Fibroblast of lung (primary cell): Measurements from ENCODE around the gene DCAF5. TPM values are rescaled to one million over a fixed set of nuclear protein-coding genes. Genes with fewer than 3 reads are reported as not detected.
A peak's percentile ranks its signal among the peaks of the same experiment; 100 is the strongest.

ENCODE experiments used
- DNase-seq, 2 donors: peaks; one replicate each; pipeline versions ENCODE4 v3.0.0 to v3.0.0-alpha.2; 2010; ENCODE audit warnings: low read depth in 2 of 2
- H2AFZ ChIP-seq: 2 replicates; pipeline ENCODE4 v1.5.1; 2012; ENCODE audit warnings: low read length, control low read depth, inconsistent platforms
- H3K27ac ChIP-seq: 2 replicates; pipeline ENCODE4 v1.5.1; 2011; ENCODE audit warnings: low read length, control low read depth; ENCODE audit not compliant: insufficient read depth
- H3K27me3 ChIP-seq: 2 replicates; pipeline ENCODE4 v1.5.1; 2011; ENCODE audit warnings: mild to moderate bottlenecking, low read length; ENCODE audit not compliant: control insufficient read depth, insufficient read depth
- H3K36me3 ChIP-seq: 2 replicates; pipeline ENCODE4 v1.5.1; 2011; ENCODE audit warnings: low read length; ENCODE audit not compliant: control insufficient read depth, insufficient read depth
- H3K4me1 ChIP-seq: 2 replicates; pipeline ENCODE4 v1.5.1; 2011; ENCODE audit warnings: low read length; ENCODE audit not compliant: control insufficient read depth, insufficient read depth; ENCODE audit errors: extremely low read depth
- H3K4me2 ChIP-seq: 2 replicates; pipeline ENCODE4 v1.5.1; 2011; ENCODE audit warnings: low read length, control low read depth; ENCODE audit not compliant: insufficient read depth; ENCODE audit errors: extremely low read depth
- H3K4me3 ChIP-seq, 4 experiments: fragments of 200-600 bp in 1 of 4; sonication (generic) in 1 of 4; replicated peaks in 1 of 4; 2 replicates each; pipeline ENCODE4 v1.5.1; 2011 to 2016; ENCODE audit warnings: low read length in 4 of 4, low read depth in 3 of 4, mild to moderate bottlenecking in 3 of 4, control low read depth in 2 of 4, inconsistent platforms in 1 of 4, mixed read lengths in 1 of 4; ENCODE audit not compliant: insufficient read depth in 1 of 4; ENCODE audit errors: control extremely low read depth in 1 of 4
- H3K79me2 ChIP-seq: 2 replicates; pipeline ENCODE4 v1.5.1; 2012; ENCODE audit warnings: mild to moderate bottlenecking, low read length, inconsistent platforms; ENCODE audit not compliant: control insufficient read depth, insufficient read depth
- H3K9ac ChIP-seq: 2 replicates; pipeline ENCODE4 v1.5.1; 2011; ENCODE audit warnings: mild to moderate bottlenecking, low read length, control low read depth; ENCODE audit not compliant: insufficient read depth
- H3K9me3 ChIP-seq: 2 replicates; pipeline ENCODE4 v1.5.1; 2012; ENCODE audit warnings: low read depth, low read length; ENCODE audit not compliant: control insufficient read depth, insufficient read depth
- H4K20me1 ChIP-seq: 2 replicates; pipeline ENCODE4 v1.5.1; 2011; ENCODE audit warnings: low read length; ENCODE audit not compliant: control insufficient read depth, insufficient read depth; ENCODE audit errors: extremely low read depth
- EZH2 ChIP-seq: IDR thresholded peaks from 2 replicates; pipeline ENCODE4 v1.5.1; 2012; ENCODE audit warnings: low read length, control low read depth, mild to moderate bottlenecking; ENCODE audit errors: missing control alignments
- polyA plus RNA-seq, 2 donors: library from polyadenylated mRNA; depleted of rRNA in 1 of 2; stranded (reverse) in 1 of 2; unstranded in 1 of 2; fragments of >200 nt; gene quantifications; 2 replicates each; pipeline ENCODE4 v1.2.1, GENCODE V29; 2011 to 2012; ENCODE audit warnings: missing spikeins in 1 of 2
- total RNA-seq: library from RNA; depleted of rRNA; stranded (reverse); fragments of >200 nt; gene quantifications from 2 replicates; pipeline ENCODE4 v1.2.1, GENCODE V29; 2014
- TF ChIP-seq, protein P1 (sequence below), 2 donors: IDR thresholded peaks in 1 of 2; conservative IDR thresholded peaks in 1 of 2; 1 replicate in 1 of 2; 2 replicates in 1 of 2; pipeline ENCODE4 v1.5.1; 2011 to 2012; ENCODE audit warnings: low read length in 2 of 2, control low read depth in 1 of 2, inconsistent platforms in 1 of 2, low read depth in 1 of 2, mild to moderate bottlenecking in 1 of 2

Gene DCAF5
- total and polyA plus RNA-seq, 2 donors (not counting 1 experiment from before 2014, with no cell fraction given) = 16.8 to 31.8 TPM

DNA sequence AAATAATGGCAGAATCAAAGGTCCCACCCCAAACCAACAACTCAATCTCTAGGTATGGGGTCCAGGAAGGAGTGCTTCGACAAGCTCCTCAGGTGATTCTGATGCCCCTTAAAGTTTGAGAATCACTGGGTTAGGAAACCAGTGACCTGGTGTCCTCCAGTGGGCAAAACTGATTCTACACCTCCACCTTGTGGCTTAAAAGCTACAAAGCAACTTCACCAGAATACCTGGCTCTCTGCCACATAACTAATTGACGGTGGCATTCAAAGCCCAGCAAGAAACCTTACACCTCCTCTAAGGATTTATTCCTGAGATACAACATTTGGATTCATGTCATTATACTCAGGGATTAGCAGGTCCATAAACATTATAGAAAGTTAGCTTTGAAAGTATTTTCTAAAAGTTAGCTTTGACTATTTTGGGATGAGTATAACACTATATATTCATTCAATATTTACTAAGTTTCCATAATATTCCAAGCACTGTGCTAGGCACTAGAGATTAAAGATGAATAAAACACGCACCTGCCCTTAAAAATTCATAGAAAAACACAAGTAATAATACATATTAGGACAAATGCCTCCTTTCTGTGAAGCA, 45.4 kb downstream of the DCAF5 start:
- H3K36me3 ChIP-seq = peaks cover 2% of the 10 kb centered on the region
- no peaks in the 10 kb centered on the region for H3K79me2 ChIP-seq
- no peak overlapping the region for H3K4me2 ChIP-seq
- no peaks in the 10 kb centered on the region for H3K9me3 ChIP-seq
- no peak overlapping the region for H2AFZ ChIP-seq
- H3K27ac ChIP-seq = no peak overlapping the region
- peak; percentile 62 to 69 for DNase-seq
- H3K4me3 ChIP-seq = no peak overlapping the region
- H4K20me1 ChIP-seq = no peaks in the 10 kb centered on the region
- H3K9ac ChIP-seq = no peak overlapping the region
- TF ChIP-seq EZH2 = no peak
- TF ChIP-seq, protein P1, sequence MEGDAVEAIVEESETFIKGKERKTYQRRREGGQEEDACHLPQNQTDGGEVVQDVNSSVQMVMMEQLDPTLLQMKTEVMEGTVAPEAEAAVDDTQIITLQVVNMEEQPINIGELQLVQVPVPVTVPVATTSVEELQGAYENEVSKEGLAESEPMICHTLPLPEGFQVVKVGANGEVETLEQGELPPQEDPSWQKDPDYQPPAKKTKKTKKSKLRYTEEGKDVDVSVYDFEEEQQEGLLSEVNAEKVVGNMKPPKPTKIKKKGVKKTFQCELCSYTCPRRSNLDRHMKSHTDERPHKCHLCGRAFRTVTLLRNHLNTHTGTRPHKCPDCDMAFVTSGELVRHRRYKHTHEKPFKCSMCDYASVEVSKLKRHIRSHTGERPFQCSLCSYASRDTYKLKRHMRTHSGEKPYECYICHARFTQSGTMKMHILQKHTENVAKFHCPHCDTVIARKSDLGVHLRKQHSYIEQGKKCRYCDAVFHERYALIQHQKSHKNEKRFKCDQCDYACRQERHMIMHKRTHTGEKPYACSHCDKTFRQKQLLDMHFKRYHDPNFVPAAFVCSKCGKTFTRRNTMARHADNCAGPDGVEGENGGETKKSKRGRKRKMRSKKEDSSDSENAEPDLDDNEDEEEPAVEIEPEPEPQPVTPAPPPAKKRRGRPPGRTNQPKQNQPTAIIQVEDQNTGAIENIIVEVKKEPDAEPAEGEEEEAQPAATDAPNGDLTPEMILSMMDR (conservative IDR thresholded peaks at IDR 0.05 in 1 of 2, IDR thresholded peaks at IDR 0.05 in 1 of 2; ENCODE audit: low read depth in 1 of 2, low read length in 2 of 2) = peak; percentile 67
- no peaks in the 10 kb centered on the region for H3K27me3 ChIP-seq
- no peaks in the 10 kb centered on the region for H3K4me1 ChIP-seq

DNA sequence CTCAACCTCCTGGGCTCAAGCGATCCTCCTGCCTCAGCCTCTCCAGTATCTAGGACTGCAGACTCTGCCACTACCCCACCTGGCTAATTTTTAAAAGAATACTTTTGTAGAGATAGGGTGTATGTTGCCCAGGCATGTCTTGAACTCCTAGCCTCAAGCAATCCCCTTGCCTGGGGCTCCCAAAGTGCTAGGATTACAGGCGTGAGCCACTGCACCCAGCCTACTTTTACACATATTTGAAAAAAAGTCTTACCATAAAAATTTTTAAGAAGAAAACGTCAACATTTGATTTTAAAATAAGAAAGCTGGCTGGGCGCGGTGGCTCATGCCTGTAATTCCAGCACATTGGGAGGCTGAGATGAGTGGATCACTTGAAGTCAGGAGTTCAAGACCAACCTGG, 46.5 kb downstream of the DCAF5 start:
- Histone ChIP-seq H4K20me1 (no peaks in the 10 kb centered on the region), H3K27me3 (no peaks in the 10 kb centered on the region), H3K36me3 (peaks cover 2% of the 10 kb centered on the region), H3K4me1 (no peaks in the 10 kb centered on the region), H3K4me2 (no peak overlapping the region), H3K4me3 (no peak overlapping the region), H3K79me2 (no peaks in the 10 kb centered on the region), H3K9me3 (no peaks in the 10 kb centered on the region), H2AFZ (no peak overlapping the region), H3K27ac (no peak overlapping the region), H3K9ac (no peak overlapping the region)
- TF ChIP-seq EZH2 = no peak
- TF ChIP-seq, protein P1 (conservative IDR thresholded peaks at IDR 0.05 in 1 of 2, IDR thresholded peaks at IDR 0.05 in 1 of 2; ENCODE audit: low read depth in 1 of 2, low read length in 2 of 2) = no peak
- no peak for DNase-seq

DNA sequence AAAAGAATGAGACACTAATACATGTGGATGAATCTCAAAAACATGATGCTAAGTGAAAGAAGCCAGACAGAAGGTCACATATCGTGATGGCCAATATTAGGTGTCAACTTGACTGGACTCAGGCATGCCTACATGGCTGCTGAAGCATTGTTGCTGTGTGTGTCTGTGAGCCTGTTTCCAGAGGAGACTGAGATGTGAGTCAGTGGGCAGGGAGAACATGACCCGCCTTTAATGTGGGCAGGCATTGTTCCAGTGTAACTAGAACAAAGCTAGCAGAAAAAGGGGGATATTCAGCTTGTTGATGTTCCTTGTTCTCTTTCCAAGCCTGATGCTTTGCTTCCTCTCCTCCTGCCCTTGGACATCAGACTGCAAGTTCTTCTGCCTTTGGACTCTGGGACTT, 47.6 kb downstream of the DCAF5 start:
- no peak overlapping the region for H3K27ac ChIP-seq
- no peak for TF ChIP-seq EZH2
- TF ChIP-seq, protein P1 (conservative IDR thresholded peaks at IDR 0.05 in 1 of 2, IDR thresholded peaks at IDR 0.05 in 1 of 2; ENCODE audit: low read depth in 1 of 2, low read length in 2 of 2) = no peak
- H3K4me1 ChIP-seq = no peaks in the 10 kb centered on the region
- H4K20me1 ChIP-seq = no peaks in the 10 kb centered on the region
- DNase-seq = peak; percentile 63 to 92
- no peak overlapping the region for H3K4me2 ChIP-seq
- H3K9ac ChIP-seq = no peak overlapping the region
- no peak overlapping the region for H2AFZ ChIP-seq
- no peak overlapping the region for H3K4me3 ChIP-seq
- no peaks in the 10 kb centered on the region for H3K27me3 ChIP-seq
- peaks cover 2% of the 10 kb centered on the region for H3K36me3 ChIP-seq
- no peaks in the 10 kb centered on the region for H3K79me2 ChIP-seq
- no peaks in the 10 kb centered on the region for H3K9me3 ChIP-seq
